RWPE2 (cell line): ENCODE data around the gene PPM1D.

Experiments
- ATAC-seq: fragments of 200-7000 bp; cut with Tn5 transposase; 3 replicates; pipeline ENCODE4 v1.9.1; 2021; ENCODE audit warnings: low read depth
- DNase-seq: peaks from one replicate; pipeline ENCODE4 v3.0.0-alpha.2; 2020; ENCODE audit warnings: low spot score
- H3K27ac ChIP-seq: fragments of 450-650 bp; 2 replicates; pipeline ENCODE4 v1.5.1; 2017; ENCODE audit warnings: mild to moderate bottlenecking; ENCODE audit not compliant: poor library complexity, severe bottlenecking
- H3K27me3 ChIP-seq: fragments of 250-450 bp; sonication (Bioruptor Pico); 2 replicates; pipeline ENCODE4 v1.5.1; 2021; ENCODE audit warnings: mild to moderate bottlenecking, moderate library complexity; ENCODE audit not compliant: insufficient read depth, poor library complexity, severe bottlenecking
- H3K36me3 ChIP-seq: fragments of 250-450 bp; sonication (Bioruptor Pico); 2 replicates; pipeline ENCODE4 v1.5.1; 2020; ENCODE audit warnings: low read depth, mild to moderate bottlenecking, moderate library complexity
- H3K4me1 ChIP-seq: fragments of 250-450 bp; sonication (Bioruptor Pico); 2 replicates; pipeline ENCODE4 v1.5.1; 2021; ENCODE audit warnings: mild to moderate bottlenecking, moderate library complexity; ENCODE audit not compliant: insufficient read depth, poor library complexity, severe bottlenecking
- H3K4me3 ChIP-seq: fragments of 250-450 bp; sonication (Bioruptor Pico); 2 replicates; pipeline ENCODE4 v1.5.1; 2021; ENCODE audit warnings: mild to moderate bottlenecking, moderate library complexity; ENCODE audit not compliant: severe bottlenecking
- H3K9me3 ChIP-seq: fragments of 250-450 bp; sonication (Bioruptor Pico); 2 replicates; pipeline ENCODE4 v1.5.1; 2021; ENCODE audit warnings: mild to moderate bottlenecking, moderate library complexity; ENCODE audit not compliant: severe bottlenecking
- CTCF ChIP-seq: fragments of 450-650 bp; IDR thresholded peaks from one replicate; pipeline ENCODE4 v1.5.1; 2017; ENCODE audit warnings: mild to moderate bottlenecking, moderate library complexity; ENCODE audit not compliant: poor library complexity, severe bottlenecking

The PPM1D gene

GRCh38 chr17:60559659-60559994 is 40.4 kb upstream of the PPM1D start:
- no peak for DNase-seq
- peaks cover 3% of the 10 kb centered on the region for H3K9me3 ChIP-seq
- H3K27me3 ChIP-seq = no peaks in the 10 kb centered on the region
- no peak overlapping the region for H3K27ac ChIP-seq
- no peak for TF ChIP-seq CTCF
- no peak for ATAC-seq
- no peaks in the 10 kb centered on the region for H3K36me3 ChIP-seq
- no peak overlapping the region for H3K4me3 ChIP-seq
- no peaks in the 10 kb centered on the region for H3K4me1 ChIP-seq

- Histone ChIP-seq H3K27ac (no peak overlapping the region), H3K9me3 (peaks cover 3% of the 10 kb centered on the region), H3K4me1 (no peaks in the 10 kb centered on the region), H3K36me3 (no peaks in the 10 kb centered on the region), H3K4me3 (no peak overlapping the region), H3K27me3 (no peaks in the 10 kb centered on the region)
- DNase-seq (no peak), ATAC-seq (no peak)
- TF ChIP-seq CTCF = no peak
These were observed 39.8 kb upstream of the PPM1D start for GRCh38 chr17:60559995-60560859.

- H3K4me1 ChIP-seq = no peaks in the 10 kb centered on the region
- no peak overlapping the region for H3K27ac ChIP-seq
- DNase-seq (no peak), ATAC-seq (no peak)
- H3K9me3 ChIP-seq = peaks cover 3% of the 10 kb centered on the region
- H3K27me3 ChIP-seq = no peaks in the 10 kb centered on the region
- H3K4me3 ChIP-seq = no peak overlapping the region
- TF ChIP-seq CTCF = no peak
- no peaks in the 10 kb centered on the region for H3K36me3 ChIP-seq
These were observed 39.1 kb upstream of the PPM1D start for GRCh38 chr17:60560860-60561257.

GRCh38 chr17:60562421-60562820 is 37.6 kb upstream of the PPM1D start:
- Histone ChIP-seq H3K27ac (no peak overlapping the region), H3K4me3 (no peak overlapping the region), H3K36me3 (no peaks in the 10 kb centered on the region), H3K4me1 (no peaks in the 10 kb centered on the region), H3K27me3 (no peaks in the 10 kb centered on the region), H3K9me3 (peaks cover 3% of the 10 kb centered on the region)
- no peak for ATAC-seq
- TF ChIP-seq CTCF = no peak
- no peak for DNase-seq

- Histone ChIP-seq H3K4me3 (no peak overlapping the region), H3K4me1 (no peaks in the 10 kb centered on the region), H3K27me3 (no peaks in the 10 kb centered on the region), H3K36me3 (no peaks in the 10 kb centered on the region), H3K27ac (no peak overlapping the region), H3K9me3 (no peaks in the 10 kb centered on the region)
- ATAC-seq (0 out of 3 replicates have a peak, but pooled peaks have one; percentile 25), DNase-seq (no peak)
- no peak for TF ChIP-seq CTCF
These were observed 36.2 kb upstream of the PPM1D start for GRCh38 chr17:60563743-60564142.
